22Rv1 (cell line): Measurements from ENCODE around the gene NRCAM.

Experiments
- CTCF ChIP-seq: fragments of 450-650 bp; IDR thresholded peaks from 2 replicates; pipeline ENCODE4 v1.5.1; 2017; ENCODE audit warnings: mild to moderate bottlenecking
- ZFX ChIP-seq: fragments of 450-650 bp; IDR thresholded peaks from 2 replicates; pipeline ENCODE4 v1.6.1; 2017; ENCODE audit warnings: antibody characterized with exemption, borderline replicate concordance

GRCh38 chr7:108311446-108312168 is 144.6 kb downstream of the NRCAM start:
- TF ChIP-seq CTCF (no peak), ZFX (no peak)
